ENCODE data around the gene FOXA3.

GRCh38 chr19:45889210-45889885, 25.2 kb downstream of the FOXA3 start:
- TF ChIP-seq POLR2A (IDR thresholded peaks at IDR 0.05; ENCODE audit: low read length) (no peak), GATA1 (IDR thresholded peaks at IDR 0.05; ENCODE audit: low read depth, low read length) (no peak)

All from erythroblast (primary cell).